ENCODE results near the gene PPFIBP1.
"Not testable (repeated sequence)": the region's sequence is repeated elsewhere in the genome, so short reads cannot be mapped to it uniquely, and the experiment has no call there.

Gene PPFIBP1

DNA sequence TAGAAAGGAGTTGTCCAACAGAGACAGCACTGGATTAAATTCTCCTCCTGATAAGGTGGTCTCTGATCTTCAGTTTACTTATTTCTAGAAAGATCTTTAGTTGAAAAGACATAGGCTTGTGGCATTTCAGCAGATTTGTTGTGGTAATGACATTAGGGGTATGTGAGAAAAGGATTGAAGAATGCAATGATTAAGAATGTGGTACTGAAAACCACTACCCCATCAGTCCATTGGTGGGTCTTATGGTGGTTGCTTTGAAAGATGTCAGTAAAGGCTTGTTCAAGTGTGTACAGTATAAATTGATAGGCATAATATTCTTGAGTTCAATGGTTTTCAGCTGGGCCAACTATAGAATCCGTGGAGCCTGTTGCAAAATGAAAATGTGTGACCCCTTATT is 10.8 kb downstream of the PPFIBP1 start:
- TF ChIP-seq, protein P1, sequence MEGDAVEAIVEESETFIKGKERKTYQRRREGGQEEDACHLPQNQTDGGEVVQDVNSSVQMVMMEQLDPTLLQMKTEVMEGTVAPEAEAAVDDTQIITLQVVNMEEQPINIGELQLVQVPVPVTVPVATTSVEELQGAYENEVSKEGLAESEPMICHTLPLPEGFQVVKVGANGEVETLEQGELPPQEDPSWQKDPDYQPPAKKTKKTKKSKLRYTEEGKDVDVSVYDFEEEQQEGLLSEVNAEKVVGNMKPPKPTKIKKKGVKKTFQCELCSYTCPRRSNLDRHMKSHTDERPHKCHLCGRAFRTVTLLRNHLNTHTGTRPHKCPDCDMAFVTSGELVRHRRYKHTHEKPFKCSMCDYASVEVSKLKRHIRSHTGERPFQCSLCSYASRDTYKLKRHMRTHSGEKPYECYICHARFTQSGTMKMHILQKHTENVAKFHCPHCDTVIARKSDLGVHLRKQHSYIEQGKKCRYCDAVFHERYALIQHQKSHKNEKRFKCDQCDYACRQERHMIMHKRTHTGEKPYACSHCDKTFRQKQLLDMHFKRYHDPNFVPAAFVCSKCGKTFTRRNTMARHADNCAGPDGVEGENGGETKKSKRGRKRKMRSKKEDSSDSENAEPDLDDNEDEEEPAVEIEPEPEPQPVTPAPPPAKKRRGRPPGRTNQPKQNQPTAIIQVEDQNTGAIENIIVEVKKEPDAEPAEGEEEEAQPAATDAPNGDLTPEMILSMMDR (IDR thresholded peaks at IDR 0.05; ENCODE audit: extremely low read depth, insufficient read depth, missing control alignments), result no peak
- in situ Hi-C loops (cut with MboI; ENCODE audit: low pct_unique_long_range_greater_than_20kb, low sequenced_read_pairs, unreplicated experiment), result no loop called here

DNA sequence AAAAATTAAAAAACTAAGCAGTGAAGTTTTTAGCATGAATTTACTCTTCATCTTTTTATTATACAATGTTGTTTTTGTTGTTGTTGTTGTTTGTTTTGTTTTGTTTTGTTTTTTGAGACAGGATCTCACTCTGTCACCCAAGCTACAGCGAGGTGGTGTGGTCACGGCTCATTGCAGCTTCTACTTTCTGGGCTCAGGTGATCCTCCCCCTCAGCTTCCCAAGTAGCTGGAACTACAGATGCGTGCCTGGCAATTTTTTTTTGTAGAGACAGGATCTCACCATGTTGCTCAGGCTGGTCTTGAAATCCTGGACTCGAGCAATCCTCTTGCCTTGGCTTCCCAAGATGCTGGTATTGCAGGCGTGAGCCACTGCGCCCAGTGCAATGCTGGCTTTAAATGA is 11.3 kb downstream of the PPFIBP1 start:
- TF ChIP-seq, protein P1 (IDR thresholded peaks at IDR 0.05; ENCODE audit: extremely low read depth, insufficient read depth, missing control alignments), result no peak
- no peak for DNase-seq (ENCODE audit: low spot score)
- in situ Hi-C loops (cut with MboI; ENCODE audit: low pct_unique_long_range_greater_than_20kb, low sequenced_read_pairs, unreplicated experiment), result no loop called here

More for the DNA sequence above, 10.8 kb downstream of the PPFIBP1 start:
- no peak for DNase-seq (ENCODE audit: low spot score)

DNA sequence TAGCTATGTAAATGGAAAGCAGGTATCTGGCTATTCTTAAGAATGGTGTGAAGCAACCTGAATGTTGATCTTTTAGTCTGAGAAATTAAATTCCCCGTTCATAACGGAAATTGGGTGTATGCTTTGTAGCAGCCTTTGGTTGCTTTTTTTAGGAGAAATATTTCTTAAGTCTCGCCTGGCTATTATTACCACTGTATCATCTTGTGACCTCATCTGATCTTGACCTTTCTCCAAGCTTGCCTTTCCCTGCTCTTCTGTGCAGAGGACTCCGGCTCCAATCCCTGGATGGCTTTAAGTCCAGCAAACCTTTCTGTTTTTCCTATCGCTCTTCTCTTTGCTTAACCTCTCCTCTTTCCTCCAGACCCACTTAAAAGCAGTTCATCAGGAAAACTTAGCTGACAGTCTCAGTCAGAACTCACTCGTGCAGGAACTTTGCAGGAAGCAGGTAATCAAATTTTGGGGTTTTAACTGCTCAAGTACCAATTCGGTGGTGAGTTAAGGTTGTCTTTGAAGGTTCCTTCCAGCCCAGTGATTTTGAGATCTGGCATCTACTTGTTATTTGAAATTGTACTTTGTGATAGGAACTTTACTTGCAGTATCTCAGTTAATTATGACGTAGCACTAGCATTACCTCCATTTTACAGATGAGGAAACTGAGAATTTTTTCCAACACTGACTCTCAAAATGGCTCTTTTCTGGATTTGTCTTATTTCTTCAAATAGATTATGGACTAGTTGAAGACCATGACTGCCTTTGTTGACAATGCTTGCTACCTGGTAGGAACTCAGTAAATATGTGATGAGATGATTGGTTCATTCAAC is 14.1 kb downstream of the PPFIBP1 start:
- DNase-seq (ENCODE audit: low spot score), result no peak
- TF ChIP-seq, protein P1 (IDR thresholded peaks at IDR 0.05; ENCODE audit: extremely low read depth, insufficient read depth, missing control alignments), result no peak
- in situ Hi-C loops (cut with MboI; ENCODE audit: low pct_unique_long_range_greater_than_20kb, low sequenced_read_pairs, unreplicated experiment), result no loop called here

DNA sequence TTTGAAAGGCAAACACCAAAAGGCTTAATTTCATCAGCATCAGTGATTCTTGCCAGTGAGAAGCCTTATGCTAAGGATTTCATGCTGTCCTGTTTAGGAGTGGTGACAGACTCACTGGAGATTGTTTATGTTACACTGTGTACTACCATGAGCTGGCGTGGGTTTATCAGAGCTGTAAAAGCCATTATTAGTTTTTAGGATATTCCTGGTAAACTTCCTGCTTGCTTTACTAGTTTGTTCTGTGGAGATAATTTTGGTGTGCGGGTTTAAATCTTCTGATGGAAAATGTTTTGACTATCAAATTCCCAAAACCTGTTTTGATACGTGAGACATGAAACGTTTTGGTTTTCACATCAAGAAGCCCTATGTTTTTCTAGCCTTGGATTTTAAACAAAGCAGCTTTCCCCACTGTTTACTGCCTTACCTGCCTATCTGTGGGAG is 15.2 kb downstream of the PPFIBP1 start:
- in situ Hi-C loops (cut with MboI; ENCODE audit: low pct_unique_long_range_greater_than_20kb, low sequenced_read_pairs, unreplicated experiment), result no loop called here
- TF ChIP-seq, protein P1 (IDR thresholded peaks at IDR 0.05; ENCODE audit: extremely low read depth, insufficient read depth, missing control alignments), result no peak
- no peak for DNase-seq (ENCODE audit: low spot score)

GRCh38 chr12:27541031-27541719 is 17.2 kb downstream of the PPFIBP1 start:
- DNase-seq (ENCODE audit: low spot score), result no peak
- in situ Hi-C loops (cut with MboI; ENCODE audit: low pct_unique_long_range_greater_than_20kb, low sequenced_read_pairs, unreplicated experiment), result no loop called here
- TF ChIP-seq, protein P1 (IDR thresholded peaks at IDR 0.05; ENCODE audit: extremely low read depth, insufficient read depth, missing control alignments), result no peak

- DNase-seq (ENCODE audit: low spot score), result no peak
- in situ Hi-C loops (cut with MboI; ENCODE audit: low pct_unique_long_range_greater_than_20kb, low sequenced_read_pairs, unreplicated experiment), result no loop called here
- TF ChIP-seq, protein P1 (IDR thresholded peaks at IDR 0.05; ENCODE audit: extremely low read depth, insufficient read depth, missing control alignments), result no peak
Observed at GRCh38 chr12:27542628-27543027, 18.6 kb downstream of the PPFIBP1 start.

- in situ Hi-C loops (cut with MboI; ENCODE audit: low pct_unique_long_range_greater_than_20kb, low sequenced_read_pairs, unreplicated experiment), result not testable (repeated sequence)
Observed at GRCh38 chr12:27544858-27545257, 20.9 kb downstream of the PPFIBP1 start.

More at GRCh38 chr12:27544858-27545257, 20.9 kb downstream of the PPFIBP1 start:
- not testable (repeated sequence) for DNase-seq (ENCODE audit: low spot score)

Measured in GM13977 (cell line).